ENCODE measurements around the gene SORCS2. TPM values are rescaled to one million over a fixed set of nuclear protein-coding genes. Genes with fewer than 3 reads are reported as not detected.
"Not testable (repeated sequence)": the region's sequence is repeated elsewhere in the genome, so short reads cannot be mapped to it uniquely, and the experiment has no call there.

SORCS2 gene
- total RNA-seq, 1 donor from 2014 or later: 3.1 TPM

GRCh38 chr4:7158991-7159390 lies 33.3 kb upstream of the SORCS2 start:
- Histone ChIP-seq H3K27ac (ENCODE audit: low read depth, low read length) (no peak overlapping the region), H3K27me3 (ENCODE audit: control insufficient read depth in 3 of 3, insufficient read depth in 3 of 3, low read length in 3 of 3) (peaks cover 0 to 10% (median 3%) of the 10 kb centered on the region in 3 donors), H3K4me3 (ENCODE audit: low read length in 3 of 3) (no peak overlapping the region), H3K4me1 (ENCODE audit: control insufficient read depth in 3 of 3, insufficient read depth in 3 of 3, low read length in 3 of 3) (peaks cover 6 to 12% (median 8%) of the 10 kb centered on the region in 3 donors), H3K9me3 (ENCODE audit: control insufficient read depth in 3 of 3, low read length in 3 of 3) (no peaks in the 10 kb centered on the region), H3K9ac (ENCODE audit: low read depth in 1 of 3, low read length in 3 of 3) (no peak overlapping the region), H3K36me3 (ENCODE audit: control insufficient read depth in 3 of 3, insufficient read depth in 3 of 3, low read length in 3 of 3) (no peaks in the 10 kb centered on the region)

GRCh38 chr4:7159923-7160322 lies 32.4 kb upstream of the SORCS2 start:
- Histone ChIP-seq H3K36me3 (ENCODE audit: control insufficient read depth in 3 of 3, insufficient read depth in 3 of 3, low read length in 3 of 3) (no peaks in the 10 kb centered on the region), H3K9ac (ENCODE audit: low read depth in 1 of 3, low read length in 3 of 3) (no peak overlapping the region), H3K4me3 (ENCODE audit: low read length in 3 of 3) (no peak overlapping the region), H3K27me3 (ENCODE audit: control insufficient read depth in 3 of 3, insufficient read depth in 3 of 3, low read length in 3 of 3) (peaks cover 0 to 5% (median 0%) of the 10 kb centered on the region in 3 donors), H3K9me3 (ENCODE audit: control insufficient read depth in 3 of 3, low read length in 3 of 3) (no peaks in the 10 kb centered on the region), H3K27ac (ENCODE audit: low read depth, low read length) (no peak overlapping the region), H3K4me1 (ENCODE audit: control insufficient read depth in 3 of 3, insufficient read depth in 3 of 3, low read length in 3 of 3) (peaks cover 6 to 12% (median 8%) of the 10 kb centered on the region in 3 donors)

GRCh38 chr4:7160439-7160838 lies 31.9 kb upstream of the SORCS2 start:
- H3K27ac ChIP-seq (ENCODE audit: low read depth, low read length): no peak overlapping the region
- peaks cover 0 to 5% (median 0%) of the 10 kb centered on the region in 3 donors for H3K27me3 ChIP-seq (ENCODE audit: control insufficient read depth in 3 of 3, insufficient read depth in 3 of 3, low read length in 3 of 3)
- H3K9me3 ChIP-seq (ENCODE audit: control insufficient read depth in 3 of 3, low read length in 3 of 3): no peaks in the 10 kb centered on the region
- H3K4me3 ChIP-seq (ENCODE audit: low read length in 3 of 3): no peak overlapping the region
- H3K4me1 ChIP-seq (ENCODE audit: control insufficient read depth in 3 of 3, insufficient read depth in 3 of 3, low read length in 3 of 3): peaks cover 6 to 12% (median 8%) of the 10 kb centered on the region in 3 donors
- H3K36me3 ChIP-seq (ENCODE audit: control insufficient read depth in 3 of 3, insufficient read depth in 3 of 3, low read length in 3 of 3): no peaks in the 10 kb centered on the region
- no peak overlapping the region for H3K9ac ChIP-seq (ENCODE audit: low read depth in 1 of 3, low read length in 3 of 3)

- Histone ChIP-seq H3K4me3 (ENCODE audit: low read length in 3 of 3) (no peak overlapping the region), H3K4me1 (ENCODE audit: control insufficient read depth in 3 of 3, insufficient read depth in 3 of 3, low read length in 3 of 3) (peaks cover 5 to 10% (median 5%) of the 10 kb centered on the region in 3 donors), H3K9ac (ENCODE audit: low read depth in 1 of 3, low read length in 3 of 3) (no peak overlapping the region), H3K9me3 (ENCODE audit: control insufficient read depth in 3 of 3, low read length in 3 of 3) (no peaks in the 10 kb centered on the region), H3K27me3 (ENCODE audit: control insufficient read depth in 3 of 3, insufficient read depth in 3 of 3, low read length in 3 of 3) (peaks cover 0 to 5% (median 0%) of the 10 kb centered on the region in 3 donors), H3K27ac (ENCODE audit: low read depth, low read length) (no peak overlapping the region), H3K36me3 (ENCODE audit: control insufficient read depth in 3 of 3, insufficient read depth in 3 of 3, low read length in 3 of 3) (no peaks in the 10 kb centered on the region)
These were observed 31.3 kb upstream of the SORCS2 start for GRCh38 chr4:7160951-7161440.

- Histone ChIP-seq H3K27ac (ENCODE audit: low read depth, low read length) (no peak overlapping the region), H3K4me3 (ENCODE audit: low read length in 3 of 3) (no peak overlapping the region), H3K36me3 (ENCODE audit: control insufficient read depth in 3 of 3, insufficient read depth in 3 of 3, low read length in 3 of 3) (no peaks in the 10 kb centered on the region), H3K27me3 (ENCODE audit: control insufficient read depth in 3 of 3, insufficient read depth in 3 of 3, low read length in 3 of 3) (peaks cover 0 to 5% (median 0%) of the 10 kb centered on the region in 3 donors), H3K9ac (ENCODE audit: low read depth in 1 of 3, low read length in 3 of 3) (no peak overlapping the region), H3K9me3 (ENCODE audit: control insufficient read depth in 3 of 3, low read length in 3 of 3) (no peaks in the 10 kb centered on the region), H3K4me1 (ENCODE audit: control insufficient read depth in 3 of 3, insufficient read depth in 3 of 3, low read length in 3 of 3) (peaks cover 0 to 4% (median 4%) of the 10 kb centered on the region in 3 donors)
These were observed 30.6 kb upstream of the SORCS2 start for GRCh38 chr4:7161721-7162214.

- H3K27ac ChIP-seq (ENCODE audit: low read depth, low read length); H3K9me3 ChIP-seq (ENCODE audit: control insufficient read depth in 3 of 3, low read length in 3 of 3); H3K9ac ChIP-seq (ENCODE audit: low read depth in 1 of 3, low read length in 3 of 3); H3K36me3 ChIP-seq (ENCODE audit: control insufficient read depth in 3 of 3, insufficient read depth in 3 of 3, low read length in 3 of 3); H3K4me1 ChIP-seq (ENCODE audit: control insufficient read depth in 3 of 3, insufficient read depth in 3 of 3, low read length in 3 of 3); H3K4me3 ChIP-seq (ENCODE audit: low read length in 3 of 3); H3K27me3 ChIP-seq (ENCODE audit: control insufficient read depth in 3 of 3, insufficient read depth in 3 of 3, low read length in 3 of 3): not testable (repeated sequence)
These were observed 27.1 kb upstream of the SORCS2 start for GRCh38 chr4:7165056-7165873.

GRCh38 chr4:7165874-7166201 lies 26.5 kb upstream of the SORCS2 start:
- Histone ChIP-seq H3K27ac (ENCODE audit: low read depth, low read length) (no peak overlapping the region), H3K9ac (ENCODE audit: low read depth in 1 of 3, low read length in 3 of 3) (no peak overlapping the region), H3K27me3 (ENCODE audit: control insufficient read depth in 3 of 3, insufficient read depth in 3 of 3, low read length in 3 of 3) (no peaks in the 10 kb centered on the region), H3K4me1 (ENCODE audit: control insufficient read depth in 3 of 3, insufficient read depth in 3 of 3, low read length in 3 of 3) (peaks cover 0 to 3% (median 0%) of the 10 kb centered on the region in 3 donors), H3K9me3 (ENCODE audit: control insufficient read depth in 3 of 3, low read length in 3 of 3) (no peaks in the 10 kb centered on the region), H3K36me3 (ENCODE audit: control insufficient read depth in 3 of 3, insufficient read depth in 3 of 3, low read length in 3 of 3) (no peaks in the 10 kb centered on the region), H3K4me3 (ENCODE audit: low read length in 3 of 3) (no peak overlapping the region)

- no peak overlapping the region for H3K27ac ChIP-seq (ENCODE audit: low read depth, low read length)
- peaks cover 0 to 3% (median 0%) of the 10 kb centered on the region in 3 donors for H3K4me1 ChIP-seq (ENCODE audit: control insufficient read depth in 3 of 3, insufficient read depth in 3 of 3, low read length in 3 of 3)
- H3K27me3 ChIP-seq (ENCODE audit: control insufficient read depth in 3 of 3, insufficient read depth in 3 of 3, low read length in 3 of 3): no peaks in the 10 kb centered on the region
- no peak overlapping the region for H3K9ac ChIP-seq (ENCODE audit: low read depth in 1 of 3, low read length in 3 of 3)
- H3K4me3 ChIP-seq (ENCODE audit: low read length in 3 of 3): no peak overlapping the region
- no peaks in the 10 kb centered on the region for H3K36me3 ChIP-seq (ENCODE audit: control insufficient read depth in 3 of 3, insufficient read depth in 3 of 3, low read length in 3 of 3)
- H3K9me3 ChIP-seq (ENCODE audit: control insufficient read depth in 3 of 3, low read length in 3 of 3): no peaks in the 10 kb centered on the region
These were observed 26.1 kb upstream of the SORCS2 start for GRCh38 chr4:7166237-7166636.

- no peak overlapping the region for H3K27ac ChIP-seq (ENCODE audit: low read depth, low read length)
- H3K36me3 ChIP-seq (ENCODE audit: control insufficient read depth in 3 of 3, insufficient read depth in 3 of 3, low read length in 3 of 3): no peaks in the 10 kb centered on the region
- H3K9me3 ChIP-seq (ENCODE audit: control insufficient read depth in 3 of 3, low read length in 3 of 3): no peaks in the 10 kb centered on the region
- no peak overlapping the region for H3K9ac ChIP-seq (ENCODE audit: low read depth in 1 of 3, low read length in 3 of 3)
- peaks cover 0 to 3% (median 0%) of the 10 kb centered on the region in 3 donors for H3K4me1 ChIP-seq (ENCODE audit: control insufficient read depth in 3 of 3, insufficient read depth in 3 of 3, low read length in 3 of 3)
- peaks cover 0 to 2% (median 0%) of the 10 kb centered on the region in 3 donors for H3K27me3 ChIP-seq (ENCODE audit: control insufficient read depth in 3 of 3, insufficient read depth in 3 of 3, low read length in 3 of 3)
- no peak overlapping the region for H3K4me3 ChIP-seq (ENCODE audit: low read length in 3 of 3)
These were observed 25.2 kb upstream of the SORCS2 start for GRCh38 chr4:7166981-7167700.

GRCh38 chr4:7167706-7168105 lies 24.6 kb upstream of the SORCS2 start:
- Histone ChIP-seq H3K9me3 (ENCODE audit: control insufficient read depth in 3 of 3, low read length in 3 of 3) (no peaks in the 10 kb centered on the region), H3K27me3 (ENCODE audit: control insufficient read depth in 3 of 3, insufficient read depth in 3 of 3, low read length in 3 of 3) (peaks cover 0 to 3% (median 0%) of the 10 kb centered on the region in 3 donors), H3K27ac (ENCODE audit: low read depth, low read length) (no peak overlapping the region), H3K9ac (ENCODE audit: low read depth in 1 of 3, low read length in 3 of 3) (no peak overlapping the region), H3K36me3 (ENCODE audit: control insufficient read depth in 3 of 3, insufficient read depth in 3 of 3, low read length in 3 of 3) (no peaks in the 10 kb centered on the region), H3K4me3 (ENCODE audit: low read length in 3 of 3) (no peak overlapping the region), H3K4me1 (ENCODE audit: control insufficient read depth in 3 of 3, insufficient read depth in 3 of 3, low read length in 3 of 3) (peaks cover 0 to 3% (median 0%) of the 10 kb centered on the region in 3 donors)

Data from skeletal muscle tissue (tissue), 4 donors.